ENCODE data around the gene FZD10. TPM values are rescaled to one million over a fixed set of nuclear protein-coding genes. Genes with fewer than 3 reads are reported as not detected.

FZD10 gene
- total and polyA plus RNA-seq, 4 donors = 0.72 to 1.7 (median 0.99) TPM

Other genes starting within 250 kb of the FZD10 start
- gene PIWIL1, start 175.4 kb downstream of the FZD10 start, total RNA-seq = not detected
- not detected for gene PIWIL1, start 175.4 kb downstream of the FZD10 start, polyA plus RNA-seq

Data from aorta (tissue), 4 donors.